ENCODE data around the gene NDC1. TPM values are rescaled to one million over a fixed set of nuclear protein-coding genes. Genes with fewer than 3 reads are reported as not detected.
A peak's percentile ranks its signal among the peaks of the same experiment; 100 is the strongest.

Gene NDC1
- total RNA-seq, 1 donor: 12.7 TPM

DNA sequence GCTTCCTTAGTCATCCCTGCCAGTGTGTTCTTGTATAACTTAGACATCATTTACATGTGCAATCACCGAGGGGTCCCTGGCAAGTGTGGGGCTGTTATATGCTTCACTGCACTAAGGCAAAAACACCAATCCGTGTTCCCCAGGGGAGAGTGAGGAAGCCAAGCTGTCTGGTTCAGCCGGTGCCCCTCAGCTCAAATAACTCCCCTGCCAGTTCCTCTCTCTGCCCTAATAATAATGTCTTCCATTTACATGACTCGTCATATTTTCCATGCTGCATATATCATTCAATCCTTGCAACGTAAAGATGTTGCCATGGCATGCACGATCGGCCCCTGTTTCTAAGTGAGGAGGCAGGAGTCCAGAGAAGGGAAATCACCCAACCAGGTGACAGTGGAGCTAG is 24.4 kb upstream of the NDC1 start:
- Histone ChIP-seq H3K27ac (ENCODE audit: low read depth, low read length) (no peak overlapping the region), H3K4me3 (ENCODE audit: insufficient read depth, low read length) (no peak overlapping the region), H3K9me3 (ENCODE audit: low read depth, low read length) (no peaks in the 10 kb centered on the region), H3K4me1 (ENCODE audit: insufficient read depth, low read length) (no peaks in the 10 kb centered on the region), H2AFZ (ENCODE audit: low read length) (no peak overlapping the region), H4K20me1 (ENCODE audit: insufficient read depth, low read length) (peaks cover 2% of the 10 kb centered on the region), H3K36me3 (ENCODE audit: insufficient read depth, low read length) (peaks cover 24% of the 10 kb centered on the region), H3K27me3 (ENCODE audit: insufficient read depth, low read length) (no peaks in the 10 kb centered on the region), H3K79me2 (ENCODE audit: insufficient read depth, low read length) (no peaks in the 10 kb centered on the region), H3K4me2 (ENCODE audit: insufficient read depth, low read length) (no peak overlapping the region)
- TF ChIP-seq, protein P1, sequence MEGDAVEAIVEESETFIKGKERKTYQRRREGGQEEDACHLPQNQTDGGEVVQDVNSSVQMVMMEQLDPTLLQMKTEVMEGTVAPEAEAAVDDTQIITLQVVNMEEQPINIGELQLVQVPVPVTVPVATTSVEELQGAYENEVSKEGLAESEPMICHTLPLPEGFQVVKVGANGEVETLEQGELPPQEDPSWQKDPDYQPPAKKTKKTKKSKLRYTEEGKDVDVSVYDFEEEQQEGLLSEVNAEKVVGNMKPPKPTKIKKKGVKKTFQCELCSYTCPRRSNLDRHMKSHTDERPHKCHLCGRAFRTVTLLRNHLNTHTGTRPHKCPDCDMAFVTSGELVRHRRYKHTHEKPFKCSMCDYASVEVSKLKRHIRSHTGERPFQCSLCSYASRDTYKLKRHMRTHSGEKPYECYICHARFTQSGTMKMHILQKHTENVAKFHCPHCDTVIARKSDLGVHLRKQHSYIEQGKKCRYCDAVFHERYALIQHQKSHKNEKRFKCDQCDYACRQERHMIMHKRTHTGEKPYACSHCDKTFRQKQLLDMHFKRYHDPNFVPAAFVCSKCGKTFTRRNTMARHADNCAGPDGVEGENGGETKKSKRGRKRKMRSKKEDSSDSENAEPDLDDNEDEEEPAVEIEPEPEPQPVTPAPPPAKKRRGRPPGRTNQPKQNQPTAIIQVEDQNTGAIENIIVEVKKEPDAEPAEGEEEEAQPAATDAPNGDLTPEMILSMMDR (IDR thresholded peaks at IDR 0.05; ENCODE audit: extremely low read depth, low read depth, low read length): no peak
- DNase-seq (ENCODE audit: insufficient read length, low spot score, missing footprints): no peak

DNA sequence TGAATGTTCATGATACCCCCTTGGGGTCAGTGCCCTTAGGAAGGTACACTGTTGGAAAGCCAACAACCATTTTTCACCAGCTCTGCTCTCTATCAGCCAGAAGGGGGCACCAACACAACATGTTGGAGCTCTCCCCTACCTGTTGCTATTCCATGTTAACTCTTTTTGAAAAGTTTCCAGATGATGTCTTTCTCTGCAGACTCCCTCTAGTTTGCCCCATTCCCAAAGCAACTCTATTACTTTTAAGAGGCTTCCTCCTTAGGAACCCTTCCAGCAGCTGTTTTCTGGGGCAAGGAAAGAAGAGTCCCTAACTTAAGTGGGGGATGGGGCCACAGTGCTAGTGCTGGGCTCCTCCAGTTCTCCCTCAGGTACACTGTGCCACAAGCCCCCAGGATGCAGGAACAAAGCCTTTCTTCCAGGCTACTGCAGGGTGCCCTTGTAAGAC is 22.9 kb upstream of the NDC1 start:
- no peak overlapping the region for H3K27ac ChIP-seq (ENCODE audit: low read depth, low read length)
- H3K79me2 ChIP-seq (ENCODE audit: insufficient read depth, low read length): no peaks in the 10 kb centered on the region
- TF ChIP-seq, protein P1 (IDR thresholded peaks at IDR 0.05; ENCODE audit: extremely low read depth, low read depth, low read length): peak; percentile 86
- no peak overlapping the region for H3K4me3 ChIP-seq (ENCODE audit: insufficient read depth, low read length)
- DNase-seq (ENCODE audit: insufficient read length, low spot score, missing footprints): no peak
- no peak overlapping the region for H2AFZ ChIP-seq (ENCODE audit: low read length)
- peaks cover 26% of the 10 kb centered on the region for H3K36me3 ChIP-seq (ENCODE audit: insufficient read depth, low read length)
- H4K20me1 ChIP-seq (ENCODE audit: insufficient read depth, low read length): peaks cover 2% of the 10 kb centered on the region
- no peak overlapping the region for H3K4me2 ChIP-seq (ENCODE audit: insufficient read depth, low read length)
- H3K27me3 ChIP-seq (ENCODE audit: insufficient read depth, low read length): no peaks in the 10 kb centered on the region
- no peaks in the 10 kb centered on the region for H3K4me1 ChIP-seq (ENCODE audit: insufficient read depth, low read length)
- H3K9me3 ChIP-seq (ENCODE audit: low read depth, low read length): no peaks in the 10 kb centered on the region

DNA sequence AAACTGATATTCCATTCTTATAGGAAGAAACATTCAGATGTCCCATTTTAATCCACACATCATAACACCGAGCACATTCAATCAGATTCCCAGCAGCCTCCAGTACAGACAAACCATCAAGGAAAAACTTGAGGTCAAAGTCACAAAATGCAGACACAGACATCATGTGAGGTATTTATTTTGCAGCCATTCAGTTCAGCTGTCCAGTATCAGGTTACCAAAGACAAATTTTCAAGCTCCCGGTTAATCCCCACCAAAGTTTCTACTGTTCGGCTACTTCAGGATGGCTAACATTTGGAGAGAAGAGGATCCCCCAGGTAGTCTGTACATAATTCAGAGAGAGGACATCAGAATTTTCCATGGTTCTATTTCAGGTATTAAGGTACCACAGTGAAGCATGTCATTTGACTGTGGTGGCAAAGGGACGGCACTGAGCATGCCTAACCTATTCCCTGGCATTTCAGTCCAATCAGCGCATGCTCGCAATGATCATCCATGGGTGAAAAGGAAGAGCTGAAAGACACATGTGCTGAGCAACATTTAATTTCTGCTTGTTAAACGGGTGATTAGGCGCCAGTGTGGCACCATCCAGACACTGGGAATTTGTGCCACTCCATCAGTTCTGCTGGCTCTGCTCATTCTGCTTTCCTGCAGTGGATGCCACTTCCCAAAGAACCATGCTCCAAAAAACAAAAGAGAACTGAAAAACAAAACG is 13.6 kb upstream of the NDC1 start:
- Histone ChIP-seq H4K20me1 (ENCODE audit: insufficient read depth, low read length) (no peaks in the 10 kb centered on the region), H3K36me3 (ENCODE audit: insufficient read depth, low read length) (peaks cover 29% of the 10 kb centered on the region), H3K27me3 (ENCODE audit: insufficient read depth, low read length) (no peaks in the 10 kb centered on the region), H3K9me3 (ENCODE audit: low read depth, low read length) (peaks cover 3% of the 10 kb centered on the region), H2AFZ (ENCODE audit: low read length) (no peak overlapping the region), H3K4me1 (ENCODE audit: insufficient read depth, low read length) (no peaks in the 10 kb centered on the region), H3K4me2 (ENCODE audit: insufficient read depth, low read length) (no peak overlapping the region), H3K79me2 (ENCODE audit: insufficient read depth, low read length) (no peaks in the 10 kb centered on the region), H3K4me3 (ENCODE audit: insufficient read depth, low read length) (no peak overlapping the region), H3K27ac (ENCODE audit: low read depth, low read length) (no peak overlapping the region)
- TF ChIP-seq, protein P1 (IDR thresholded peaks at IDR 0.05; ENCODE audit: extremely low read depth, low read depth, low read length): no peak
- no peak for DNase-seq (ENCODE audit: insufficient read length, low spot score, missing footprints)

DNA sequence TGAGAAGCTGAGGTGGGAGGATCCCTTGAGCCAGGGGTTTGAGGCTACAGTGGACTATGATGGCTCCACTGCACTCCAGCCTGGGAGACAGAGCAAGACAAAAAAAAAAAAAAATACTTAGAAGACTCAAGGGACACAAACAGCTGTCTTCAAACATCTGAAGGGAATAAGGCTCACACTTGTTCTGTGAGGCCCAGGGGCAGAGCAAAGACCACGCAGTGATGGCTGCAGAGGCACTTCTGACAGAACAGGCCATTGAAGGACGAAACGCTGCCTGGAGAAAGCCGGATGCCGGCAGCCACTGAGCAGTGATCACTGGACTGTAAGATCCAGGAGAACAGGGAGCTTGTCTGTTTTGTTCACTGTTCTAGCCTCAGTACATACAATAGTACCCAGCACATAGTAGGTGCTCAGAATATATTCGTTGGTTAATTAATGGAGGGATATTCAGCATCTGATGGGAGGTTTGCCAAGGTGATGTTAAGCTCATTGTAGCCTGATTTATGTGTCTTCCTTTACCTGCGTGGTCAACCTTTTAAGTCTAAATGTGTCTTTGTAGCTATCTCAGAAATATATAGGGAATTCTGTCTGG is 12.1 kb upstream of the NDC1 start:
- Histone ChIP-seq H2AFZ (ENCODE audit: low read length) (no peak overlapping the region), H3K4me1 (ENCODE audit: insufficient read depth, low read length) (no peaks in the 10 kb centered on the region), H4K20me1 (ENCODE audit: insufficient read depth, low read length) (no peaks in the 10 kb centered on the region), H3K27ac (ENCODE audit: low read depth, low read length) (no peak overlapping the region), H3K79me2 (ENCODE audit: insufficient read depth, low read length) (no peaks in the 10 kb centered on the region), H3K27me3 (ENCODE audit: insufficient read depth, low read length) (no peaks in the 10 kb centered on the region), H3K36me3 (ENCODE audit: insufficient read depth, low read length) (peaks cover 17% of the 10 kb centered on the region), H3K4me3 (ENCODE audit: insufficient read depth, low read length) (no peak overlapping the region), H3K9me3 (ENCODE audit: low read depth, low read length) (peaks cover 3% of the 10 kb centered on the region), H3K4me2 (ENCODE audit: insufficient read depth, low read length) (no peak overlapping the region)
- no peak for DNase-seq (ENCODE audit: insufficient read length, low spot score, missing footprints)
- TF ChIP-seq, protein P1 (IDR thresholded peaks at IDR 0.05; ENCODE audit: extremely low read depth, low read depth, low read length): no peak

Data from osteoblast (primary cell).